HEK293 (cell line): ENCODE results near the gene REM2.

Experiments
- GLI2 ChIP-seq: fragments of 450-650 bp; formaldehyde crosslinking; IDR thresholded peaks from 2 replicates; pipeline ENCODE4; 2017; ENCODE audit warnings: missing biosample characterization, missing genetic modification characterization, low read depth, borderline replicate concordance
- HOXA7 ChIP-seq: sonication (generic); formaldehyde crosslinking; IDR thresholded peaks from 2 replicates; pipeline ENCODE4 v1.8.1; 2022; ENCODE audit warnings: missing genetic modification reagents, borderline replicate concordance
- HOXC10 ChIP-seq: sonication (generic); formaldehyde crosslinking; IDR thresholded peaks from 2 replicates; pipeline ENCODE4 v1.8.1; 2023; ENCODE audit warnings: mild to moderate bottlenecking, missing genetic modification reagents
- KLF1 ChIP-seq: fragments of 450-650 bp; formaldehyde crosslinking; IDR thresholded peaks from 2 replicates; pipeline ENCODE4 v1.5.1; 2016; ENCODE audit warnings: missing biosample characterization, missing genetic modification characterization
- MYNN ChIP-seq: fragments of 450-650 bp; formaldehyde crosslinking; IDR thresholded peaks from 2 replicates; pipeline ENCODE4 v1.5.1; 2016; ENCODE audit warnings: missing biosample characterization, missing genetic modification characterization, borderline replicate concordance
- PBX3 ChIP-seq: sonication (generic); formaldehyde crosslinking; IDR thresholded peaks from 2 replicates; pipeline ENCODE4 v1.8.1; 2022; ENCODE audit warnings: mild to moderate bottlenecking, moderate library complexity, missing genetic modification reagents
- PRDM4 ChIP-seq: fragments of 450-650 bp; formaldehyde crosslinking; IDR thresholded peaks from 2 replicates; pipeline ENCODE4 v1.5.1; 2017; ENCODE audit warnings: missing biosample characterization, missing genetic modification characterization
- SP3 ChIP-seq: fragments of 450-650 bp; formaldehyde crosslinking; IDR thresholded peaks from 2 replicates; pipeline ENCODE4 v1.5.1; 2016; ENCODE audit warnings: missing biosample characterization, missing genetic modification characterization
- ZBTB10 ChIP-seq: fragments of 450-650 bp; formaldehyde crosslinking; IDR thresholded peaks from 2 replicates; pipeline ENCODE4 v1.5.1; 2016; ENCODE audit warnings: missing biosample characterization, missing genetic modification characterization
- ZBTB17 ChIP-seq: fragments of 450-650 bp; formaldehyde crosslinking; IDR thresholded peaks from 2 replicates; pipeline ENCODE4 v1.5.1; 2016; ENCODE audit warnings: missing biosample characterization, missing genetic modification characterization
- ZBTB21 ChIP-seq: fragments of 450-650 bp; formaldehyde crosslinking; IDR thresholded peaks from 2 replicates; pipeline ENCODE4 v1.5.1; 2017; ENCODE audit warnings: missing biosample characterization, missing genetic modification characterization
- ZNF223 ChIP-seq: fragments of 450-650 bp; formaldehyde crosslinking; IDR thresholded peaks from 2 replicates; pipeline ENCODE4 v1.5.1; 2016; ENCODE audit warnings: missing biosample characterization, missing genetic modification characterization
- ZNF24 ChIP-seq: fragments of 450-650 bp; formaldehyde crosslinking; IDR thresholded peaks from 2 replicates; pipeline ENCODE4 v1.5.1; 2016; ENCODE audit warnings: missing biosample characterization, missing genetic modification characterization
- ZNF280C ChIP-seq: fragments of 450-650 bp; formaldehyde crosslinking; IDR thresholded peaks from 2 replicates; pipeline ENCODE4 v1.5.1; 2016; ENCODE audit warnings: missing biosample characterization, missing genetic modification characterization
- ZNF292 ChIP-seq: fragments of 450-650 bp; formaldehyde crosslinking; IDR thresholded peaks from 2 replicates; pipeline ENCODE4 v1.5.1; 2016; ENCODE audit warnings: low read depth, missing biosample characterization, missing genetic modification characterization, borderline replicate concordance
- ZNF302 ChIP-seq: fragments of 450-650 bp; formaldehyde crosslinking; IDR thresholded peaks from 2 replicates; pipeline ENCODE4 v1.5.1; 2016; ENCODE audit warnings: missing biosample characterization, missing genetic modification characterization, low read depth
- ZNF394 ChIP-seq: fragments of 450-650 bp; formaldehyde crosslinking; IDR thresholded peaks from 2 replicates; pipeline ENCODE4 v1.5.1; 2016; ENCODE audit warnings: missing biosample characterization, missing genetic modification characterization, mild to moderate bottlenecking, moderate library complexity, borderline replicate concordance
- ZNF398 ChIP-seq: fragments of 450-650 bp; formaldehyde crosslinking; IDR thresholded peaks from 2 replicates; pipeline ENCODE4 v1.5.1; 2017; ENCODE audit warnings: missing biosample characterization, missing genetic modification characterization
- ZNF404 ChIP-seq: fragments of 450-650 bp; formaldehyde crosslinking; IDR thresholded peaks from 2 replicates; pipeline ENCODE4 v1.5.1; 2017; ENCODE audit warnings: missing biosample characterization, missing genetic modification characterization
- ZNF514 ChIP-seq: fragments of 450-650 bp; formaldehyde crosslinking; IDR thresholded peaks from 2 replicates; pipeline ENCODE4 v1.5.1; 2016; ENCODE audit warnings: missing biosample characterization, missing genetic modification characterization
- ZNF560 ChIP-seq: fragments of 450-650 bp; formaldehyde crosslinking; IDR thresholded peaks from 2 replicates; pipeline ENCODE4 v1.5.1; 2017; ENCODE audit warnings: missing biosample characterization, missing genetic modification characterization, borderline replicate concordance
- ZNF600 ChIP-seq: fragments of 450-650 bp; formaldehyde crosslinking; IDR thresholded peaks from 2 replicates; pipeline ENCODE4 v1.5.1; 2016; ENCODE audit warnings: missing biosample characterization, missing genetic modification characterization
- ZNF626 ChIP-seq: fragments of 450-650 bp; sonication (Bioruptor Pico); formaldehyde crosslinking; IDR thresholded peaks from 2 replicates; pipeline ENCODE4 v1.5.1; 2018; ENCODE audit warnings: missing biosample characterization, missing genetic modification characterization, inconsistent platforms
- ZNF664 ChIP-seq: fragments of 450-650 bp; formaldehyde crosslinking; IDR thresholded peaks from 2 replicates; pipeline ENCODE4 v1.5.1; 2016; ENCODE audit warnings: missing biosample characterization, missing genetic modification characterization
- ZNF692 ChIP-seq: fragments of 450-650 bp; formaldehyde crosslinking; IDR thresholded peaks from 2 replicates; pipeline ENCODE4 v1.5.1; 2016; ENCODE audit warnings: missing biosample characterization, missing genetic modification characterization
- ZNF792 ChIP-seq: fragments of 450-650 bp; formaldehyde crosslinking; IDR thresholded peaks from 2 replicates; pipeline ENCODE4 v1.5.1; 2016; ENCODE audit warnings: missing biosample characterization, missing genetic modification characterization

REM2 gene

GRCh38 chr14:22852940-22853767, 29.9 kb upstream of the REM2 start (continued):
- TF ChIP-seq ZNF600 (tag by site-specific recombination) (peak; percentile 60; the same call in 1 of the 2 replicates), GLI2 (no peak), KLF1 (0 out of 2 replicates have a peak, but pooled peaks have one; percentile 16), ZBTB17 (peak; percentile 24; the same call in 1 of the 2 replicates), ZNF664 (tag by site-specific recombination) (no peak), ZBTB21 (tag by site-specific recombination) (no peak), ZNF302 (tag by site-specific recombination) (no peak), HOXC10 (CRISPR knock-in tag) (no peak), ZNF626 (tag by site-specific recombination) (no peak), ZNF223 (tag by site-specific recombination) (no peak), ZNF560 (no peak), ZNF404 (no peak), ZNF514 (tag by site-specific recombination) (no peak), ZNF398 (tag by site-specific recombination) (0 out of 2 replicates have a peak, but pooled peaks have one; percentile 34), ZBTB10 (tag by site-specific recombination) (0 out of 2 replicates have a peak, but pooled peaks have one; percentile 18), ZNF792 (tag by site-specific recombination) (no peak), ZNF280C (tag by site-specific recombination) (no peak), ZNF692 (tag by site-specific recombination) (peak; percentile 48; the same call in 1 of the 2 replicates), HOXA7 (CRISPR knock-in tag) (no peak), PBX3 (CRISPR knock-in tag) (no peak), SP3 (tag by site-specific recombination) (peak; percentile 39; the same call in 1 of the 2 replicates), ZNF394 (tag by site-specific recombination) (peak; percentile 36; the same call in 1 of the 2 replicates), MYNN (tag by site-specific recombination) (no peak), PRDM4 (tag by site-specific recombination) (no peak), ZNF24 (tag by site-specific recombination) (0 out of 2 replicates have a peak, but pooled peaks have one; percentile 42), ZNF292 (tag by site-specific recombination) (no peak)
- TF ChIP-seq, all 188 proteins: peak for 34
